HG03521 (cell line): ENCODE results near the gene LHX1.

Source experiments
- ATAC-seq: cut with Tn5 transposase; IDR thresholded peaks from one replicate; pipeline ENCODE4 v1.9.1; 2021; ENCODE audit warnings: mild to moderate bottlenecking, moderate library complexity; ENCODE audit not compliant: unreplicated experiment

The LHX1 gene

DNA sequence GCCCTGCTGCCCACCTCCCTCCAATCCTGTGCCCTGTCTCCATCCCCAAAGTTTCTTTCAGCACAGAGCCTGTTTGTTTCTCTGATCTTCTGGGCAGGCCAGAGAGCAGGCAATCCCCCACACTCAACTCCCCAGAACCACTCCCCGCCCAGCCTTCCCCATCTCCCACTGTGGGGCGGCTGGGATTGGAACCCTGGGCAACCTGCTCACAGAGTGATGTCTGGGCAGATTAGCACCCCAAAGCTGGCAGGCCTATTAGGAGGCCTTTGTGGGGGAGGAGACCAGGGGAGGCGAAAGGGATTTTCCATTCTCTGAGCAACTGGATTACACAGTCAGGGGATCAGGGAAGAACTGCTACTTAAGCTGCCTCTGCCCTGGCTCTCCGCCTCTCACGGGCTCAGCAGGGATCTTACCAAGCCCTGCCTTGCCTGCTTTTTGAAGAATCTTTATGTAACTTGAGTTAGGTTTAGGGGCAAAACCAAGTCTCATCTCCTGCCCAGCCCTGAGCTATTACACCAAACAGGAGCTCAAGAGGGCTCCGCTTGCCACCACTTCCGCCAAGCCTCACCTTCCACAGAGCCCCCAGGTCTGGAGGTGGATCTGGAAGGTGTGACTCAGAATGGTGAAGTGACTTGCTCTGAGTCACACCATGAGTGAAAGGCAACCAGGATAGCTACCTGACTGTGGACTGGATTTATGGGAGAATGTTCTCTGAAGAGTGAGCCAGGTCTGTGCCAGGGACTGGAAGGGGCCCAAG is 16.0 kb upstream of the LHX1 start:
- ATAC-seq = no peak

DNA sequence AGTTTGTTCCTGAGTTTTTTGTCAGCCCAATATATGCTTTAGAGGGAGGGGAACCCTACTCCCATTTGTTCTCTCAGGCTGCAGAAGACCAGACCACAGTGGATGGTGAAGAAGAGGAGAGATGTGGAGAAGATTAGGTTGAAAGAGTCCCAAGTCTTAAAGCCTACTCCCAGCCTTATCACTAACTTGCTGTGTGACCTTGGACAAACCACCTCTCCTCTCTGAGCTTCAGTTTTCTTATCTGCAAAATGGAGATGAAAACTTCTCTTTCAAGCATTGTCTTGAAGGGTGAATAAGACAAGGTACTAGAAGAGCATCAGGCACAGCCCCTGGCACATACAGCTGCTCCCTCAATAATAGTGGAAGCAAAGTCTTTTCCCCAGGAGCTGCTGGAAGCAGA is 15.1 kb upstream of the LHX1 start:
- no peak for ATAC-seq

DNA sequence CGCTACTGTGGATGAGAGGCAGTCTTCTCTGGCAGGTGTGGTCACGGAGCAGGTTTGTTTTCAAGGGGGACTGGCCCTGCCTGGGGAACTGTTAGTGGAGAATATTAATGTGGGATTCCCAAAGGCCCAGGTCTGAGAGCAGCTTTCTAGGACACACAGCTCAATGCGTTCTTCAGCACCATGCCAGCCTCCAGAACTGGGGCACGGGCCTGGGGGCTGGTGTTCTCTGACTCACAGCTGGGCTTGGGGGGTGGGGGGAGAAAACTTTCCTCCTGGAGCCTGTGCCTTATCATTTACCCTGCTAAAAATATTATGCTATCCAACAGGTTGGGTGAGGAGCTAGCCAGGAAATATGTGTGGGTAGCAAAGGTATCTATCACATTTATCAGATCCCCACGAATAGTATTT is 13.5 kb upstream of the LHX1 start:
- no peak for ATAC-seq

DNA sequence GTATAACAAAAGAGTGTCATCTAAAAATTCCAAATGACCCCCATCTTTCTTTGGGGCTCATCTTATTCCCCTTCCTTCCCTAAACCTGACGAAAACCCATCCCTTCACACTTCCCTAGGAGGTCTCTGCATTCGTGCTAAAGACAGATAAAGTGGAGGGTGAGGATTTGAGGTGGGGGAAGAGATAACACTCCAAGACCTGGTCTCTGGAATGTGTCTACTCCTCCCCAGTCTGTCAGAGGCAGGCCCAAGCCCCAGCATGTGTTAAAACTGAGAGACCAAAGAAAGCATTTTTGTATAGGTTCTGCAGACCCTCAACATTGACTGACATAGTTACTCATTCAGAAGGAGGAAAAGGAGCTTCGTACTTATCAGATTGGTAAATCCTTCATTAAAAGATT is 11.0 kb upstream of the LHX1 start:
- no peak for ATAC-seq

DNA sequence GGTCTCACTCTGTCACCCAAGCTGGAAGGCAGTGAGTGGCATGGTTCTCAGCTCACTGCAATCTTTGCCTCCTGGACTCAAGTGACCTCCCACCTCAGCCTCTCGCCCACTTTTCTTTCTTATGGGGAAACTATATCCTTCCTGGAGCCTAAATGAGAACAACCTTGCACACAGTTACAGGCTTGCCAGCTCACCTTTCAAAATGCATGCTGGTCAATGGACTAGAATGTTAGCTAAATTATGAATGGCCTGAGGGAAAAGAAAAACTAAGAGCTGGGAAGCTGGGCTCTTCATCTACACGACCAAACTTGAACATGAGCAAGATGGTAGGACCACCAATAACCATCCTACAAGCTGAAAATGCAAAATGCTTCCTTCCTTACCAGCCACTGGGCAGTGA is 10.6 kb upstream of the LHX1 start:
- no peak for ATAC-seq

DNA sequence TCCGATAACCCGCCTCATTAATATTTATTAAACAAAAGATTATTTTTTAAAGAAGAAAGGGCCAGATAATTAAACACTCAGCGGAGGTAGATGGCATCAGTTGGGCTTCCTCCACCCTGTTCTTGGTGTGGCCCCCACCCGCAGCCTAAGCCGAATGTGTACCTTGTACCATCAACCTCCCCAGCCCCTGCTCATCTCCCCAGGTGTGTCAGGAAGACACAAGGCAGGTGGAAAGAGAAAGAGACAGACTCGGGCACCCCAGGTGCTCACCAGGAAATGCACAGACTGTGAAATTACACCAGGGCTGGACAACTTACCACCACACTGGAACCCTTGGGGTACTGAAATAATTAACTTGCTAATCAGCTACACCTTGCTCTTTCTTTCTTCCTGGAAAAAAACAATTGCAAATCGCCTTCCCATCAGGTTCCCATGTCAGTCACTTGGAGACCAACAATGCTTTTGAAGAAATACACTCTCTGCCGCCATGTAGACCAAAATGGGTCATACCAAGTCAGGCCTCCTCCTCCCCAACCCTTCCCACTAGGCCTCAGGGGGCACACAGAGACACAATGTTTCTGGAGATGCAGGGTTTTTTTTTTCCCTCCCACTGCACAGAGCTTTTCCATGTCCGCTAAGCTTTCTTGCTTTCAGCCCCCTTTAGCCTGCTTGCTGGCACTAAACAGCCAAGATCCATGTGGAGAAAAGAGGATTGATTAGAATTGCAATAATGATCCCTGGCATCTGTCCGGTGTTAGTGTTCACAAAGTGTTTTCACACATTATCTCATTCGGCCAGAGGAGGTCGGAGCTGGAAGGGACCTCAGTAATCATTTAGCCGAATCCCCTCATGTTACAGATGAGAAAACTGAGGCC is 8.6 kb upstream of the LHX1 start:
- ATAC-seq = no peak

DNA sequence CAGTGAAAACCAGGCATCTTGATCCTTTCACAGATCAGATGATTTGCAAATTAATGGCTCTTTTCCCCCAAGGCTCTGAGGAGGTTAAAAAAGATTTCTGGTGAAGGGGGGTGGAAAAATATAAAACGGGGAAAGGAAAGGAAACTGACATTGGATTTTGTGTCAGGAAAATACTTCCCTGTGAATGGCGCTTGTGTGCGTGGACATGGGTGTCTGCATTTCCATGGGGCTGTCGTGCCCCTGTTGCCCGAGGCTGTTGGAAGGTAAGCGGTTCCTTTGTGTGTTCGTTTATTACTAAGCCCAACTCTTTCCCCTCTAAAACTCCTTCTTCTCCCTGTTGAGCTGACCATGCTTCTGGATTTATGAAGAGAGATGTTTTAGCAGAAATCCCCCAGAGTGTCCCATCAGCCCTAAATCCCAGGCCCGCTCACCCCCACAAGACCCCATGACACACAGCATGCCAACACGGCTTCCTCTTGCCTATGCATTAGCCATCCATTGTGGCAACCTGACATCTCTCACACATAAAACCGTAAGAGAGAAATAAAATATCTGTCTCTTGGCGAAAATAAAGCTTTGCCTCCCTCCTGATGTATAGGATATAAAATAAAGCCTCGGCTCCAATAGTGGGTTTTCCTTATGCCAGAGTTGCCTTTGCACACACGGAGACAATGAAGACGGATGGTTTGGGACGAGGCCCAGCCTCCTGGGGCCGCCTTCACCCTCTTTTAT is 7.3 kb upstream of the LHX1 start:
- no peak for ATAC-seq

DNA sequence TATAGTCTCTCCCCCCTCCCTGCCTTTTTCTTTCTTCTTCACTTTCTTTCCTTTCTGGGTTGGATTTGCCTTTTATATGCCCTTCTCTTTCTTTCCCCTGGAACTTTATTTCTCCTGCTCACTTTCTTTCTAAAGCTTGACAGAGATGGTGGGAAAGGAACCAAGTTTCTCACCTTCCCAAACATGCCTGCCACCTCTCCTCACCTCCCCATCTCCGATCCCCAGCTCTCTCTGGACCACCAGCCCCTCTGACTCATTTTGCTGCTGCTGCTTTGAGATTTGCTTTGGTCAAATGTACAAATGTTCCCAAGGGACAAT is 6.7 kb upstream of the LHX1 start:
- ATAC-seq = no peak

DNA sequence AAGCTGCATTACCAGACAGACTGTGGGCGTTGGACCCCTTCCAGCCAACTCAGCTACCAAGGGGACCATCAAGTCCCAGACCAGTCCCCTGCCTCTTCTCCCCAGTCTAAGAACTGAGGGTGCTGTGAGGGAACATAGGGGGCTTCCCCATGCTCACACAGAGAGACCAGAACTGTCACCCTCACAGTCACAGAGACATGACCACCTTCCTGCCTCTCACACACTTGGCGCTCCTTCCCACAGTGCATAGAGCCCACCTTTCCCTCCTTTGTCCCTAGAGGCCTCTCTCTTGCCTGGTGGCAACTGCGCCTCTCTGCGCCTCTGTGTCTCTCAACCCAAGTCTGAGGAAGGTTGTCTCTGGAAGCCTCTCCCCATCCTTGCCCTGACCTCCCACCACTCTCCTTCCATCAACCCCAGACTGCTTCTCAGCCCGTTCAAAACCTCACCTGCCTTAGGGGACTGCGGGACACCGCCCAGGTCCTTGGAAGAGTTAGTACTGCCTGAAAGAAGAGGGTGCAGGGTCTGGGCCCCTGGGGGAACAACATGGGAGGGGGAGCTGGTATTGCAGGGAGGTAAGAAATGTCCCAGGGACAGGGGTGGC is 6.1 kb upstream of the LHX1 start:
- ATAC-seq = no peak

DNA sequence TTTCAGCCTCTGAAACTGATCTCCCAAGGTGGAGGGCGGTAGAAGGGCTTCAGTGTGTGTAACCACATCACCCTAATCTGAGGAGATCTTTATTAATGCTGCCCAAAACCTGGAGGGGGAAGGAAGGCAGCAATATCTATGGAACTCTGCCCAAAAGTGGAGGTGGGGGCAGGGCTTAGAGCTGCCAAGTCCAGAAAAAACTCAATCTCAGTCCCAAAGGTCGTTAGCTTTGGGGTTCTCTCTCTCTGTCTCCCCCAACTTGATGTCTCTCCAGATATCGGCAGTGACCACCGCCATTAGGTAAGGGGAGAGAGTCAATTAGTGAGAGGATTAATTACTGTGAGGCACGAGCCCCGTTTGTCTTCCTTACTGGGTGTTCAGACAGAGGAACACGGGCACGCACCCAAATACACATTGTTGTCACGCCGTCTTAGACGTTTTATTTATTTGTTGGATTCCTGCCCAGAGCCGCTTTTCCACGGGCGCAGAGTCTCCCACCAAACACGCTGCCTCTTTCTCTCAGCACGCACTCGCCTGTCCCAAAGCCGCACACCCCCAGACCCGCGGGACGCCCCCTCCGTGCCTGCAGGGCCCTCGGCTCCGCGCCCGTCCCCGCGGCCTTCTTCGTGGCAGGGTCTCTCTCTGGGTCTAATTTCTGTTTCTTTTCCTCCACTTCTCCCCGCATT is 5.4 kb upstream of the LHX1 start:
- no peak for ATAC-seq

DNA sequence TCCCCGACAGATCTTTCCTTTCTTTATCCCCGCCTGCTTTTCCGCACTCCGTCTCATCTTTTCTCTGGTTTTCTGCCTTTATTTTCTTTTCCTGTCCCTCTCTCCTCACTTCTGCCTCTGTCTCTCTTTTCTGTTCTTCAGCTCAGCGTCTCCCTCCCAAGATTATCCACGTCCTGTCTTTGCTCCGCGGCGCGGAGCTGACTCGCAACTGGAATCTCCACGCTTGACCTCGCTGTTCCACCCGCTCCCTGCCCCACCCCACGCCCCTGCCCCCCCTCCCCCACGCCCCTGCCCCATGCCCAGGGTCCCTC is 4.9 kb upstream of the LHX1 start:
- no peak for ATAC-seq

DNA sequence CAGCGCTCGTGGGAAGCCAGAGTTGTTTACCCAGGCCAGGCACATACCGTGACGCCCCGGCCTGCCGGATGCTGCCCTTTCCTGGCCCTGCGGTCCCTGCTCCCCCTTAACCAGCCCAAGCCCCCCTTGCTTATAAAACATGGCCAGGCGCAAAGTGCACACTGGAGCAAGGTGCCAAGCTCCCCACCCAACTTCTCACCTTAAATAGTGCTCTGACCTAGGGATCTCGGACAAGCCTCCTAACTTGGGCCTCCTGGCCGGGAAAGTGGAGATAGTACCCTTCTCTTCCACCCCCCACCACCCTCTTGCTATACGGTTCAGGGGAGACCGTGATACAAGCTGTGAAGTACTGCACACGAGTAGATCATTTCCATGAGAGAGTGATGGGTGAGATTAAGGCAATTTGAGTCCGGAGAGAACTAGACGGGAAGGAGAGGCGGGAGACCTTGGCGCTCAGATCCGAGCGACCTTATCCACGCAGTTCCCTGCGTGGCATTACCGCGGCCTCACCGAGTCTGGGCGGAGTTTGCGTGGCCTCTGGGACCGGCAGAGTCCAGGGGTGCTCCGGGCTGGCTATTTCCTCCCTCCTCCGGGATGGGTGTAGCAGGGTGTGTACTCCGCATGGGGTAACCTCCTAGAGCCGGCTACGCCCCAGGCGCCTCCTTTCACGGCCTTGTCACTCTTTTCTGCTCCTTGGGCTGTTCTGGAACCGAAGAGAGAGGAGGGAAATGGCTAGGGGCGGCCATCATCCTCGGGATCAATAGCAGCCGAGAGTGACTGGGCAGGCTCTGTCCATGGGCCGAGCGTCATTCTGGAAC is 4.4 kb upstream of the LHX1 start:
- no peak for ATAC-seq

DNA sequence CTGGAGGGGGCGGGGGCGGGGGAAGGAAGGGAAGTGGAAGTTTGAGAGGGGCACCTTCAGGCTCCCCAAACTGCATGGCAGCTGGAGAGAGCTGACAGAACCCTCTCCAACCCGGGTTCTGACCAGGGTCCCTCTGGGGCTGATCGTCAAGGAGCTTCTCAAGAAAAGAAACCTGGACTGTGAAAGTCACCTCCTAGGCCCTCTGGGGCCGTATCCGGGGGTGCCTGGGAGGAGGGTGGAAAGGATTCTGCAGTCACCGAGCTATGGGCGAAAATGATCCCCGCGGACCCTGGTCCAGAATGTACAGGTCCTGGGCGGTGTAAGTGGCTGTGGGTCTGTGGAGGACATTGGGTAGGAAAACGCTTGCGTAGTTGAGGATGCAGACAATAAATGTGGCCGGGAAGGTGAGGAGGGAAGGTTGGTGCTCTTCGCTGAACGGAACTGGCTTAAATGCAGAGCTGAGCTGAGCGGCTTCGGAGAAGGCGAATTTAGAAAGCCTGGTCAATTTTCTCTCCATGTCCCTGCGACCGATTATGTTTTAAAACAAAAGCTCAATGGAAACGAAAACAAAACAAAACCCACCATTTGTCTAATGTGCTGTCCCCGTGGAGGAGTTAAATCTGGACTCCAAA is 3.6 kb upstream of the LHX1 start:
- no peak for ATAC-seq

DNA sequence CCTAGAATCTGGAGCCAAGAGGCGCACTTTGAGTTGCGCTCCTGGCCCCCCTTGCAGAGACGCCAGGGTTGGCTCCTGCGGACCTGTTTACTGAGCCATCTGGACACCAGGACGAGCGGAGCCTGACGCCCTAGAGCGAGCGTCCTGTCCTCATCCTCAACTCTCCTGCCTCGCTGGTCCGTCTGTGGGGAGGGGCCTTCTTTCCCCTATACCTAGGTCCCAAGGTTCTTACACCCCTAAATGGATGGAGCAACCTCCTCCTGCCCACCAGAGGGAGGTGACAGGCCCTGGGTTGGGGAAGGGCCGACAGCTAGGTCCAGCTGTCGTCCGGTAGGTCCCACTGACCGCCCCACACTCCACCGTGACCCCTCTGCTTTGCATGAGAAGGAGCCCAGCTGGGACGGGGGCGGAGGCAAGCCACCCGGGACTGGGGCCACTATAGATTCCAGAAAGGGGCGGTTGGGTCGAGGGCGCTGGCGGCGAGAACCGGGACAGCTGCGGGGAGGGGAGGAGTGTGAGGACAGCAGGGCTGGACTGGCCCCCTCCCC is 3.1 kb upstream of the LHX1 start:
- ATAC-seq = no peak

DNA sequence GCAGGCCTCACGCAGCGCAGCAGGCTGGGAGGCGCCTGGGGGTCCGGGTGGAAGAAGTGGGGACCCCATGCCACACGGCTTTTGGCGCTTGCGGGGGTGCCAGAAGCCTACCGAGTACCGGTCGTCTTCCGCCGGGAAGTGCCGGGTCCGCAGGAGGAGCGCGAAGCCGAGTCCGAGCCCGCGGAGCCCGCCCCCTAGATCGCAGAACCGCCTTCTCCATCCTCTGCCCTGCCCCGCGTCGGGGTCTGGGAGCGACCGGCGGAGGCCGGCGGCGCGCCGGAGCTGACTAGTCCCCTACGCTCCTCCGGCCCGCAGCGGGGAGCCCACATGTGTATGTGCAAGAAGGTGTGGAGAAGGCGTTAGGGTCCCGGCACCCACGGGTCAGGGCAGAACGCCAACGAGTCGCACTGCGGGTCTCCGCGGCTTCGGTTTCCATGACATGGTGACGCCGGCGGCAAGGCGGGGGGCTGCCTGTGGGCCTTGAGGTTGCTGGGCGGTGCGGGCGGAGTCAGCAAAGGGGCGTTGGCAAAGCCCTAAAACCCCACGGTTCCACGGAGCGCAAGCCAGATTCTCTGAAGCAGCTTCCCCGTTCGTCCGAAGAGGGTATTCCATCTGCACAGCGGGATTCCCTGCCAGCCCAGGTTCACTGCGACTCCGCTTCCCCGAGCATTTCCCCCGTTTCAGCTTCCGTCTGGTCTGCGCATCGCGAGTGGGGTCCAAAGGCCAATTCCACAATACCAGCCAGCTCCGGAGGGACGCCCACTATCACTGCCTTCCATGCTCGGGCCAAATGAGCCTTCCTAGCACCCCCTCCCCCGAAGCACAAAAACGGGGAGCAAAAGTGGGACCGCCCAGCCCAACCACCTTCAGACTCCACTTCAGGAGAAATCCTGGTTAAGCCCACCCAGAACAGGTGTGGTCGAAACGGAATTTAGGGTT is 2.3 kb upstream of the LHX1 start:
- no peak for ATAC-seq

DNA sequence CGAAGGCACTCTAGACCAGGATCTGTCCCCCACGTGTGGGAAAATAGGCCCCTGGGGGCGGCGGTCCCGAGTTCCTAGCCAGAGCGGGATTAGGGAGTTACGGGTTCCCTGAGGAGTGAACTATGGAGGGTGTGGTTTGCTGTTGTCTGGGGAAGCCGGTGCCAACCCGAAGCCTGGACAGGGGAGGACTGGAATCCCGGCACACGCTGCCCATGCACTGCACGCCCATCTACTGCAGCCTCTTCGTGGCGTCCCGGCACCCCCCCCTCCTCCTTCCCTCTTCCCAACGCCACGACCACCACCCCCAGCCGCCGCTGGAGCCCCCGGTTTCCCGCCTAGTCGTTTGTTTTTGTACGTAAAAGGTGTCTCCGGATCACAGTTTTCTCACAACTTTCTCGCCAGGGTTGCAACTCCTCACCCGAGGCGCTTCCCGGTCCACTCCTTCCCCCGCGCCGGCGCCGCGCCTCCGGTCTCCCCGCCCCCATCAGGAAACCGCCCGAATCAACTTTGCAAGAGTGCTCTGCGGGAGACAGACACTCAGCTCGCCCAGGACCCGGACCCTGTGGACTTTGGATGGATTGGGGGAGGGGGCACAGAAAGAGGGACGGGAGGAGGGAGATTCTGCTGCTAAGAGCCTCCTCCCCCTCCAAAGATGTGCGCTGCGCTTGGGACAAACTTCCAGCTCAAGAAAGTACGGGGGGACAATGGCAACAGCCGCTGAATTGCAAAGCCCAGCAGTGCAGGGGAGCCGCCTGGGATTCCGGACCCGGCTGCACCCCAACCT is 1.4 kb upstream of the LHX1 start:
- ATAC-seq = no peak

DNA sequence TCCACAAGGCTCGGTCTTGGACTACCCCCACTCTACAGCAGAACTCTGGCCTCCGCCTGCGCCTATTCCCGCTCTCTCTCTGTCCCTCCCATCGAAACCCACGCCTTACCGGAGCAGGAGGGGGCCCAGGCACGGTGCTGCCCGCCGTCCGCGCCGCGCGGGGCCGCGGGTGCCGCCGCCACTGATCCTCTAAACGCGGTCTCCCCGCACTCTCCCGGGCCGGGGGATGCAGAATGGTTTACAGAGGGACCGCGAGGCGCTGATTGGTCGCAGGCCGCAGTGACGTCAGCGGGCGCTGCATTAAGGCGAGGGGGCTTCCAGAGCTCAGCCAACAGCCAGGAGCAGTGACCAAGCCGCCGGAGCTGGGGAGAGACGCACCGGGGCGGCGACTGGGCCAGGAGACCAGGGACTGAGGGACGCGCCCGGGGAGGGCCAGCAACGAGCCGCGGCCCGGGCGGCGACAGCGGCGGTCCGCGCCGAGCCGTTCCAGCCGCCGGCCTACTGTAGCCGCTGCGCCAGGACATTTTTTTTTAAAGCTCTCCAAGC is 747 bp upstream of the LHX1 start:
- ATAC-seq = no peak
